ENCODE measurements around the gene RANBP1. TPM values are rescaled to one million over a fixed set of nuclear protein-coding genes. Genes with fewer than 3 reads are reported as not detected.

RANBP1 gene
- total and polyA plus RNA-seq, 2 of the 8 experiments (the other 6 are each of a cell fraction or from before 2014, with no cell fraction given): 343 to 484 TPM

DNA sequence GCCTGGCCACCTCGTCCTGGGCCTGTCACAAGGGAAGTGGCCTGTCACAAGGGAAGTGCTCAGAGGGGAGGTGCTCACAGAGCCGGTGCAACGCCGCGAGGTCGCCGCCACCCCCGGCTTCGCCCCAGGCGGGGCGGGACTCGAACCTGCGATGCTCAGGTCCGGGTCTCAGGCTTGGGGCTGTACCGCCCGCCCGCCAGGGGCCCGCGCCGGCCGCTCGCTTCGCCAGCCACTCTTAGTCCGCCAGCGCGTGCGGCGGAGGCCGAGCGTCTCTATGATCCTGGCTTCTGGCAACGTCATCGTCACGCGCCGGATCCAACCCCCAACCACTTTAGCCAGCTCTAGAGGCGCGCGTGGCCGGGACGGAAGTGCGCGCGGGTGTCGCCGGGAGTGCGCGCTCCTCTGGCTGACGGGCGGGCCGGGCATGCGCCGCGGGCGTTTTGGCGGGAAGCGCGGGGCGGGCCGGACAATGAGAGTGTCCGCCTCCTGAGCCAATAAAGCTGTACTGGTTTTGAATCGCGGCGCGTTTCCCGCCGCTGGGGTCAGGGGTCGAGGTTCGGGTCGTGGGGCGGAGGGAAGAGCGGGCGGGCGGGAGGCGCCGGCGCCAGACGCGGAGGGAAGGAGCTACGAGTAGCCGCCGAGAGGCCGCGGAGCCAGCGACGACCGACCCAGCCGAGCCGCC lies 1.2 kb downstream of the RANBP1 start, which contains the start of gene TRMT2A (continued):
- TF ChIP-seq CBX8 (IDR thresholded peaks at IDR 0.05; ENCODE audit: borderline replicate concordance, low read depth, low read length) (no peak), CBX5 (IDR thresholded peaks at IDR 0.05; ENCODE audit: low read depth, low read length) (no peak), HDAC2 (IDR thresholded peaks at IDR 0.05; ENCODE audit: borderline replicate concordance in 1 of 2, low read depth in 2 of 2, low read length in 2 of 2) (no peak), ASH2L (IDR thresholded peaks at IDR 0.05; ENCODE audit: low read length) (no peak), TEAD4 (IDR thresholded peaks at IDR 0.05; ENCODE audit: low read depth, low read length) (peak; percentile 49; the same call in 1 of the 2 replicates), SRF (IDR thresholded peaks at IDR 0.05; ENCODE audit: low read depth, low read length) (peak; percentile 73), EP300 (IDR thresholded peaks at IDR 0.05; ENCODE audit: borderline replicate concordance in 1 of 2, low read depth in 2 of 2, low read length in 2 of 2) (peak in 1 of 2 experiments; percentile 3; a peak in 1 of 3 replicates), POLR2AphosphoS5 (IDR thresholded peaks at IDR 0.05; ENCODE audit: low read depth, low read length) (no peak; the same call in none of the 2 replicates), BACH1 (IDR thresholded peaks at IDR 0.05; ENCODE audit: low read length) (peak; percentile 20; the same call in 1 of the 2 replicates), SP2 (IDR thresholded peaks at IDR 0.05; ENCODE audit: low read length) (peak; percentile 88), SUZ12 (IDR thresholded peaks at IDR 0.05; ENCODE audit: low read length) (no peak), POLR2A (IDR thresholded peaks at IDR 0.05; ENCODE audit: control extremely low read depth in 1 of 2, low read depth in 2 of 2, low read length in 2 of 2) (peak; percentile 22 to 44; a peak in 2 of 3 replicates), SP1 (IDR thresholded peaks at IDR 0.05; ENCODE audit: low read depth, low read length) (0 out of 2 replicates have a peak, but pooled peaks have one; percentile 57), POU5F1 (IDR thresholded peaks at IDR 0.05; ENCODE audit: low read depth, low read length) (no peak)
- TF ChIP-seq, protein P1, sequence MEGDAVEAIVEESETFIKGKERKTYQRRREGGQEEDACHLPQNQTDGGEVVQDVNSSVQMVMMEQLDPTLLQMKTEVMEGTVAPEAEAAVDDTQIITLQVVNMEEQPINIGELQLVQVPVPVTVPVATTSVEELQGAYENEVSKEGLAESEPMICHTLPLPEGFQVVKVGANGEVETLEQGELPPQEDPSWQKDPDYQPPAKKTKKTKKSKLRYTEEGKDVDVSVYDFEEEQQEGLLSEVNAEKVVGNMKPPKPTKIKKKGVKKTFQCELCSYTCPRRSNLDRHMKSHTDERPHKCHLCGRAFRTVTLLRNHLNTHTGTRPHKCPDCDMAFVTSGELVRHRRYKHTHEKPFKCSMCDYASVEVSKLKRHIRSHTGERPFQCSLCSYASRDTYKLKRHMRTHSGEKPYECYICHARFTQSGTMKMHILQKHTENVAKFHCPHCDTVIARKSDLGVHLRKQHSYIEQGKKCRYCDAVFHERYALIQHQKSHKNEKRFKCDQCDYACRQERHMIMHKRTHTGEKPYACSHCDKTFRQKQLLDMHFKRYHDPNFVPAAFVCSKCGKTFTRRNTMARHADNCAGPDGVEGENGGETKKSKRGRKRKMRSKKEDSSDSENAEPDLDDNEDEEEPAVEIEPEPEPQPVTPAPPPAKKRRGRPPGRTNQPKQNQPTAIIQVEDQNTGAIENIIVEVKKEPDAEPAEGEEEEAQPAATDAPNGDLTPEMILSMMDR (IDR thresholded peaks at IDR 0.05; ENCODE audit: control extremely low read depth in 1 of 3, insufficient read depth in 1 of 3, low read depth in 1 of 3, low read length in 3 of 3): peak; percentile 19 to 23 (median 23)
- TF ChIP-seq, protein P2, sequence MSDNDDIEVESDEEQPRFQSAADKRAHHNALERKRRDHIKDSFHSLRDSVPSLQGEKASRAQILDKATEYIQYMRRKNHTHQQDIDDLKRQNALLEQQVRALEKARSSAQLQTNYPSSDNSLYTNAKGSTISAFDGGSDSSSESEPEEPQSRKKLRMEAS (IDR thresholded peaks at IDR 0.05): peak; percentile 97; the same call in 1 of the 2 replicates
- TF ChIP-seq, protein P3, sequence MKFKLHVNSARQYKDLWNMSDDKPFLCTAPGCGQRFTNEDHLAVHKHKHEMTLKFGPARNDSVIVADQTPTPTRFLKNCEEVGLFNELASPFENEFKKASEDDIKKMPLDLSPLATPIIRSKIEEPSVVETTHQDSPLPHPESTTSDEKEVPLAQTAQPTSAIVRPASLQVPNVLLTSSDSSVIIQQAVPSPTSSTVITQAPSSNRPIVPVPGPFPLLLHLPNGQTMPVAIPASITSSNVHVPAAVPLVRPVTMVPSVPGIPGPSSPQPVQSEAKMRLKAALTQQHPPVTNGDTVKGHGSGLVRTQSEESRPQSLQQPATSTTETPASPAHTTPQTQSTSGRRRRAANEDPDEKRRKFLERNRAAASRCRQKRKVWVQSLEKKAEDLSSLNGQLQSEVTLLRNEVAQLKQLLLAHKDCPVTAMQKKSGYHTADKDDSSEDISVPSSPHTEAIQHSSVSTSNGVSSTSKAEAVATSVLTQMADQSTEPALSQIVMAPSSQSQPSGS (IDR thresholded peaks at IDR 0.05; ENCODE audit: low read length): no peak
- TF ChIP-seq, protein P4, sequence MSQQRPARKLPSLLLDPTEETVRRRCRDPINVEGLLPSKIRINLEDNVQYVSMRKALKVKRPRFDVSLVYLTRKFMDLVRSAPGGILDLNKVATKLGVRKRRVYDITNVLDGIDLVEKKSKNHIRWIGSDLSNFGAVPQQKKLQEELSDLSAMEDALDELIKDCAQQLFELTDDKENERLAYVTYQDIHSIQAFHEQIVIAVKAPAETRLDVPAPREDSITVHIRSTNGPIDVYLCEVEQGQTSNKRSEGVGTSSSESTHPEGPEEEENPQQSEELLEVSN (IDR thresholded peaks at IDR 0.05): peak; percentile 96

Data from H1 (cell line).